Effector CD8-positive, alpha-beta T cell (primary cell): ENCODE data around the gene SLC31A2.

Experiments used
- DNase-seq: peaks from one replicate; lab custom pipeline; 2025; lab: John Stamatoyannopoulos, UW

Gene SLC31A2

GRCh38 chr9:113186137-113186755 is 35.4 kb downstream of the SLC31A2 start:
- no peak for DNase-seq

- no peak for DNase-seq
These were observed 37.3 kb downstream of the SLC31A2 start for GRCh38 chr9:113187929-113188595.

- DNase-seq = no peak
These were observed 41.6 kb downstream of the SLC31A2 start for GRCh38 chr9:113192455-113192854.

- DNase-seq = no peak
These were observed 49.0 kb downstream of the SLC31A2 start for GRCh38 chr9:113199683-113200329.

- no peak for DNase-seq
These were observed 54.6 kb downstream of the SLC31A2 start for GRCh38 chr9:113205432-113205831.

GRCh38 chr9:113205861-113206260 is 55.1 kb downstream of the SLC31A2 start:
- no peak for DNase-seq

GRCh38 chr9:113210815-113211214 is 60.0 kb downstream of the SLC31A2 start:
- DNase-seq = no peak
